ENCODE data around the gene TAS2R40. TPM values are rescaled to one million over a fixed set of nuclear protein-coding genes. Genes with fewer than 3 reads are reported as not detected.
A peak's percentile ranks its signal among the peaks of the same experiment; 100 is the strongest.
"Not testable (repeated sequence)": the region's sequence is repeated elsewhere in the genome, so short reads cannot be mapped to it uniquely, and the experiment has no call there.

The TAS2R40 gene
- total RNA-seq, 1 donor = not detected

DNA sequence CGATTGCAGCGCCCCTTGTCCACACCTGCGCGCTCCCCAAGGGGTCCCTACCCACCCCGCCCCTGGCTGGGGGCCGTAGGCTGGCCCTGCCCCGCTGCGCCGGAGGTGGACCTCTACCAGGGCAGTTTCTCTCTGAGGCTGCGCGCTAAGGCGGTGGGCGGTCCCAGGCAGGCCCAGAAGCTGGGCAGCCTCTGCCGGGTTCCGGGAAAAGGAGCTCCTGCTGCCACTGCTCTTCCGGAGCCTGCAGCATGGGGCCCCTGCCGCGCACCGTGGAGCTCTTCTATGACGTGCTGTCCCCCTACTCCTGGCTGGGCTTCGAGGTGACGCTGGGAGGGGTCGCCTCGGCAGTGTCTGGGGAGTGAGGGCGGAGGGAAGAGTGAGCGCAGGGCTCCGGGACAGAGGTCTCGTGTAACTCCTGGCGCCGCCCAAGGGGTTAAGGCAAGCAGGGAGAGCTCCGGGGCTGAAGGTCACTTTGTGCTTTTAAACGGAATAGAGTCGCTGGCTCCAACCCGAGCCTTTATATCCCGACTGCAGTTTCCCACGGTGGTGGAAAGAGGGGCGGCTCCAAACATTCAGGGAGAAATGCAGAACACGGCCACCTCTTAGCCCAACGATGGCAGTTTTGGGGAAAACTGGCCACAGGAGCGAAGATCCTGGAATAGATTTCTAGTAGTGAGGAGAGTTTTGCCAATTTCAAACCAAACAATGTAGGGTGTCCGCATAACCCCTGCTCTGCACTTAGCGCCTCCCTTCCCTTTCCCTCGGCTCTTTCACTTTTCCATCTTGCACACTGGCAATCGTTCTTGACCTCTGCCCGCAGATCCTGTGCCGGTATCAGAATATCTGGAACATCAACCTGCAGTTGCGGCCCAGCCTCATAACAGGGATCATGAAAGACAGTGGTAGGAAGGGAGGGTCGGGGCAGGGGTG is 41.7 kb downstream of the TAS2R40 start, which contains the start of gene GSTK1:
Gene GSTK1, plus strand, starts transcription at position 176 of the 930 bp plus-strand sequence. Its CDS starts 73 bp downstream, at position 249.
- H3K4me2 ChIP-seq (ENCODE audit: insufficient read depth, low read length) = peak within 1 kb of the TSS; percentile 98
- peak within 1 kb of the TSS; percentile 98 for H2AFZ ChIP-seq (ENCODE audit: low read length)
- H3K9me3 ChIP-seq (ENCODE audit: low read depth, low read length) = no peaks in the 10 kb centered on the region
- H3K4me3 ChIP-seq (ENCODE audit: insufficient read depth, low read length) = peak within 1 kb of the TSS; percentile 99
- peak within 1 kb of the TSS; percentile 76 for H3K27ac ChIP-seq (ENCODE audit: low read depth, low read length)
- TF ChIP-seq, protein P1, sequence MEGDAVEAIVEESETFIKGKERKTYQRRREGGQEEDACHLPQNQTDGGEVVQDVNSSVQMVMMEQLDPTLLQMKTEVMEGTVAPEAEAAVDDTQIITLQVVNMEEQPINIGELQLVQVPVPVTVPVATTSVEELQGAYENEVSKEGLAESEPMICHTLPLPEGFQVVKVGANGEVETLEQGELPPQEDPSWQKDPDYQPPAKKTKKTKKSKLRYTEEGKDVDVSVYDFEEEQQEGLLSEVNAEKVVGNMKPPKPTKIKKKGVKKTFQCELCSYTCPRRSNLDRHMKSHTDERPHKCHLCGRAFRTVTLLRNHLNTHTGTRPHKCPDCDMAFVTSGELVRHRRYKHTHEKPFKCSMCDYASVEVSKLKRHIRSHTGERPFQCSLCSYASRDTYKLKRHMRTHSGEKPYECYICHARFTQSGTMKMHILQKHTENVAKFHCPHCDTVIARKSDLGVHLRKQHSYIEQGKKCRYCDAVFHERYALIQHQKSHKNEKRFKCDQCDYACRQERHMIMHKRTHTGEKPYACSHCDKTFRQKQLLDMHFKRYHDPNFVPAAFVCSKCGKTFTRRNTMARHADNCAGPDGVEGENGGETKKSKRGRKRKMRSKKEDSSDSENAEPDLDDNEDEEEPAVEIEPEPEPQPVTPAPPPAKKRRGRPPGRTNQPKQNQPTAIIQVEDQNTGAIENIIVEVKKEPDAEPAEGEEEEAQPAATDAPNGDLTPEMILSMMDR (IDR thresholded peaks at IDR 0.05; ENCODE audit: extremely low read depth, low read depth, low read length) = no peak
- DNase-seq (ENCODE audit: insufficient read length, low spot score, missing footprints) = peak; percentile 97
- no peaks in the 10 kb centered on the region for H4K20me1 ChIP-seq (ENCODE audit: insufficient read depth, low read length)
- H3K36me3 ChIP-seq (ENCODE audit: insufficient read depth, low read length) = peaks cover 10% of the 10 kb centered on the region
- H3K79me2 ChIP-seq (ENCODE audit: insufficient read depth, low read length) = peaks cover 15% of the 10 kb centered on the region
- no peaks in the 10 kb centered on the region for H3K27me3 ChIP-seq (ENCODE audit: insufficient read depth, low read length)
- no peaks in the 10 kb centered on the region for H3K4me1 ChIP-seq (ENCODE audit: insufficient read depth, low read length)

DNA sequence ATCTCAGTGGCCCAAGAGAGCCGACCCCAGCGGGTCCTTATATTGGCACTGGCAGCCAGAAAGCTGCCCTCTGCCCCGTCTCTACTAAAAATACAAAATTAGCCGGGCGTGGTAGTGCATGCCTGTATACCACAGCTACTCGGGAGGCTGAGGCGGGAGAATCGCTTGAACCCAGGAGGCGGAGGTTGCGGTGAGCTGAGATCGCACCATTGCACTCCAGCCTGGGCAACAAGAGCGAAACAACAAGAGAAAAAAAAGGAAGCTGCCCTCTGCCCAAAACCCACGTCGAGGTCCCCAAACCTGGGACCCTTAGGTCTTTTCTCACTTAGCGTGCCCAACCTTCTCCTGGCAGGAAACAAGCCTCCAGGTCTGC is 42.3 kb downstream of the TAS2R40 start:
- Histone ChIP-seq H3K36me3 (ENCODE audit: insufficient read depth, low read length) (peaks cover 17% of the 10 kb centered on the region), H2AFZ (ENCODE audit: low read length) (peak overlapping the region; percentile 98), H3K4me2 (ENCODE audit: insufficient read depth, low read length) (peak overlapping the region; percentile 98), H3K79me2 (ENCODE audit: insufficient read depth, low read length) (peaks cover 15% of the 10 kb centered on the region), H3K4me3 (ENCODE audit: insufficient read depth, low read length) (peak overlapping the region; percentile 99), H3K27ac (ENCODE audit: low read depth, low read length) (peak overlapping the region; percentile 76)
- not testable (repeated sequence) for H3K4me1 ChIP-seq (ENCODE audit: insufficient read depth, low read length); DNase-seq (ENCODE audit: insufficient read length, low spot score, missing footprints); H3K9me3 ChIP-seq (ENCODE audit: low read depth, low read length); H4K20me1 ChIP-seq (ENCODE audit: insufficient read depth, low read length); H3K27me3 ChIP-seq (ENCODE audit: insufficient read depth, low read length)

DNA sequence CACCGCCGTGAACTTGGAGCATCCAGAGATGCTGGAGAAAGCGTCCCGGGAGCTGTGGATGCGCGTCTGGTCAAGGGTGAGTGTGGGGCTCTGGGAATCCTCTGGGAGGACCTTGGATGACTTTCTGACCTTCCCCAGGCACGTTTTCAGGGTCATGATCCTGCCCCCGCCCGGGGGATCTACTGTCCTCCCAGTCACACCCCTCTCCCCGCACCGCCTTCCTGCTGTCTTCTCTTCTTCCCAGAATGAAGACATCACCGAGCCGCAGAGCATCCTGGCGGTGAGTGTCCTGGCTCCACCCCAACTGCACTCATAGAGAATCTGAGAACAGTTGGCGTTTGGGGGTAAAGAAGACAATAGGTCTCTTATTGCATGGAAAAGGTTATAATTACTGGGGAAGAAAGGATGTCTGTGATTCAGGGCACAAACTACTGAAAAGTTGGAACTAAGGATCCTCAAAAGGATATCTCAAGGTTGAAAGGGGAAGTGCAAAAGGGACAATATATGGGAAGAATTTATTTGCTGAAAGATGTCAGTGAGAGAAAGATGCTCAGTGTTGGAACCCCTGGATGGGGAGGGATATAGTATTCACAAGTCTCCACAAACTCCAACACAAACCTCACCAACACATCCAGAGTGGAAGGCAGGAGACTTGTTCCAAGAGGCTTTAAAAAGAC is 43.3 kb downstream of the TAS2R40 start:
- H3K9me3 ChIP-seq (ENCODE audit: low read depth, low read length) = no peaks in the 10 kb centered on the region
- no peaks in the 10 kb centered on the region for H3K4me1 ChIP-seq (ENCODE audit: insufficient read depth, low read length)
- no peak for DNase-seq (ENCODE audit: insufficient read length, low spot score, missing footprints)
- no peak overlapping the region for H3K4me2 ChIP-seq (ENCODE audit: insufficient read depth, low read length)
- H4K20me1 ChIP-seq (ENCODE audit: insufficient read depth, low read length) = no peaks in the 10 kb centered on the region
- H2AFZ ChIP-seq (ENCODE audit: low read length) = no peak overlapping the region
- H3K36me3 ChIP-seq (ENCODE audit: insufficient read depth, low read length) = peaks cover 21% of the 10 kb centered on the region
- H3K4me3 ChIP-seq (ENCODE audit: insufficient read depth, low read length) = no peak overlapping the region
- H3K27ac ChIP-seq (ENCODE audit: low read depth, low read length) = no peak overlapping the region
- no peaks in the 10 kb centered on the region for H3K27me3 ChIP-seq (ENCODE audit: insufficient read depth, low read length)
- H3K79me2 ChIP-seq (ENCODE audit: insufficient read depth, low read length) = peaks cover 15% of the 10 kb centered on the region
- TF ChIP-seq, protein P1 (IDR thresholded peaks at IDR 0.05; ENCODE audit: extremely low read depth, low read depth, low read length) = no peak

DNA sequence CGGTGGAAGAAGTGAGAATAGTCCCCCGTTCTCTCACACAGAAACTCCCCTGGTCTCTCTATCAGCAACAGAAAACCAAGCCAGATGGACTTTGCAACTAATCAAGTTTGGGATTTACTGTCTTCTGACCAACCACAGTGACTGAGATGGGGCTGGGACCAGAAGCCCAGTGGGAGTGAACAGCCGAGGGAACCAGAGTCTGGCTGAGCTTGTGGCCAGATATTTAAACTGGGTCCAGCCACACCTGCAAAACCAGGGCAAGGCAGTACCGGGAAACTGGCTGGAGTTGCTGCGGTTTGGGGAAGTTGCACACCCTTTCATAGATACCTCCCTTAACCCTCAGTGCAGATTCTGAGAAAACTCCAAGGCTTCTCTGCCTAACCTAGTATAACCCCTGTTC is 47.4 kb downstream of the TAS2R40 start:
- H3K79me2 ChIP-seq (ENCODE audit: insufficient read depth, low read length) = peaks cover 5% of the 10 kb centered on the region
- TF ChIP-seq, protein P1 (IDR thresholded peaks at IDR 0.05; ENCODE audit: extremely low read depth, low read depth, low read length) = no peak
- no peak overlapping the region for H2AFZ ChIP-seq (ENCODE audit: low read length)
- no peak for DNase-seq (ENCODE audit: insufficient read length, low spot score, missing footprints)
- H3K4me3 ChIP-seq (ENCODE audit: insufficient read depth, low read length) = no peak overlapping the region
- H4K20me1 ChIP-seq (ENCODE audit: insufficient read depth, low read length) = no peaks in the 10 kb centered on the region
- no peak overlapping the region for H3K27ac ChIP-seq (ENCODE audit: low read depth, low read length)
- no peaks in the 10 kb centered on the region for H3K4me1 ChIP-seq (ENCODE audit: insufficient read depth, low read length)
- H3K9me3 ChIP-seq (ENCODE audit: low read depth, low read length) = no peaks in the 10 kb centered on the region
- no peaks in the 10 kb centered on the region for H3K27me3 ChIP-seq (ENCODE audit: insufficient read depth, low read length)
- H3K4me2 ChIP-seq (ENCODE audit: insufficient read depth, low read length) = no peak overlapping the region
- peaks cover 21% of the 10 kb centered on the region for H3K36me3 ChIP-seq (ENCODE audit: insufficient read depth, low read length)

Measured in osteoblast (primary cell).